Right lobe of liver (tissue), 4 donors: ENCODE data around the gene CALD1.

Experiments used
- POLR2A ChIP-seq: fragments of 450-650 bp; IDR thresholded peaks from one replicate; pipeline ENCODE4 v1.6.1; 2017; ENCODE audit warnings: antibody characterized with exemption, mild to moderate bottlenecking
- TF ChIP-seq, protein P1 (sequence below), 4 donors: fragments of 200-600 bp in 3 of 4; fragments of 450-650 bp in 1 of 4; IDR thresholded peaks; one replicate each; pipeline versions ENCODE4 v1.5.1 to v1.8.0; 2016 to 2022; ENCODE audit warnings: antibody characterized with exemption in 4 of 4, mild to moderate bottlenecking in 2 of 4
- donor health status: DM: no; HTN: no; CAD: no.
- donor health status: DM: no; HTN: no; CAD: no.
- donor health status: DM: no; HTN: yes; CAD: no.

- TF ChIP-seq, protein P1, sequence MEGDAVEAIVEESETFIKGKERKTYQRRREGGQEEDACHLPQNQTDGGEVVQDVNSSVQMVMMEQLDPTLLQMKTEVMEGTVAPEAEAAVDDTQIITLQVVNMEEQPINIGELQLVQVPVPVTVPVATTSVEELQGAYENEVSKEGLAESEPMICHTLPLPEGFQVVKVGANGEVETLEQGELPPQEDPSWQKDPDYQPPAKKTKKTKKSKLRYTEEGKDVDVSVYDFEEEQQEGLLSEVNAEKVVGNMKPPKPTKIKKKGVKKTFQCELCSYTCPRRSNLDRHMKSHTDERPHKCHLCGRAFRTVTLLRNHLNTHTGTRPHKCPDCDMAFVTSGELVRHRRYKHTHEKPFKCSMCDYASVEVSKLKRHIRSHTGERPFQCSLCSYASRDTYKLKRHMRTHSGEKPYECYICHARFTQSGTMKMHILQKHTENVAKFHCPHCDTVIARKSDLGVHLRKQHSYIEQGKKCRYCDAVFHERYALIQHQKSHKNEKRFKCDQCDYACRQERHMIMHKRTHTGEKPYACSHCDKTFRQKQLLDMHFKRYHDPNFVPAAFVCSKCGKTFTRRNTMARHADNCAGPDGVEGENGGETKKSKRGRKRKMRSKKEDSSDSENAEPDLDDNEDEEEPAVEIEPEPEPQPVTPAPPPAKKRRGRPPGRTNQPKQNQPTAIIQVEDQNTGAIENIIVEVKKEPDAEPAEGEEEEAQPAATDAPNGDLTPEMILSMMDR (IDR thresholded peaks at IDR 0.05): no peak
- no peak for TF ChIP-seq POLR2A
Measured at GRCh38 chr7:134985894-134986362, 206.5 kb downstream of the CALD1 start.
